Muscle of back (tissue), 11 donors: ENCODE data around the gene LRRC8D. TPM values are rescaled to one million over a fixed set of nuclear protein-coding genes. Genes with fewer than 3 reads are reported as not detected.

Experiments used
- DNase-seq, 3 donors: peaks; one replicate each; pipeline versions ENCODE4 v3.0.0 to v3.0.0-alpha.2; 2013
- polyA plus RNA-seq, 10 donors: library from polyadenylated mRNA; unstranded; fragments of 120-200 nt; gene quantifications; one replicate each; pipeline ENCODE4 v1.2.1, GENCODE V29; 2013; ENCODE audit not compliant: insufficient read length in 10 of 10

The LRRC8D gene
- polyA plus RNA-seq, 10 donors = 6.7 to 9.6 (median 8.1) TPM

- peak in 2 of 3 donors; percentile 36 to 85 for DNase-seq
Observed at GRCh38 chr1:89894210-89895201, 73.7 kb downstream of the LRRC8D start.

- no peak for DNase-seq
Observed at GRCh38 chr1:89896105-89896942, 75.5 kb downstream of the LRRC8D start.

GRCh38 chr1:89897347-89898133 is 76.7 kb downstream of the LRRC8D start:
- no peak for DNase-seq

GRCh38 chr1:89898150-89898549 is 77.3 kb downstream of the LRRC8D start:
- DNase-seq = no peak

GRCh38 chr1:89898695-89899470 is 78.1 kb downstream of the LRRC8D start:
- no peak for DNase-seq

- no peak for DNase-seq
Observed at GRCh38 chr1:89900323-89900722, 79.5 kb downstream of the LRRC8D start.

- no peak for DNase-seq
Observed at GRCh38 chr1:89900791-89901708, 80.2 kb downstream of the LRRC8D start.

GRCh38 chr1:89901957-89902669 is 81.3 kb downstream of the LRRC8D start:
- no peak for DNase-seq

GRCh38 chr1:89903550-89903949 is 82.7 kb downstream of the LRRC8D start:
- DNase-seq = no peak

GRCh38 chr1:89904219-89904980 is 83.6 kb downstream of the LRRC8D start:
- DNase-seq = peak in 2 of 3 donors; percentile 25 to 60

GRCh38 chr1:89905395-89906058 is 84.7 kb downstream of the LRRC8D start:
- DNase-seq = no peak

- no peak for DNase-seq
Observed at GRCh38 chr1:89906088-89906487, 85.3 kb downstream of the LRRC8D start.

GRCh38 chr1:89907727-89908212 is 86.9 kb downstream of the LRRC8D start:
- peak in 1 of 3 donors; percentile 49 for DNase-seq

GRCh38 chr1:89908273-89908671 is 87.4 kb downstream of the LRRC8D start:
- DNase-seq = no peak

- peak; percentile 16 to 66 (median 52) for DNase-seq
Observed at GRCh38 chr1:89908672-89909436, 88.0 kb downstream of the LRRC8D start.

- DNase-seq = no peak
Observed at GRCh38 chr1:89910268-89910667, 89.4 kb downstream of the LRRC8D start.

- peak in 1 of 3 donors; percentile 61 for DNase-seq
Observed at GRCh38 chr1:89910780-89911179, 89.9 kb downstream of the LRRC8D start.
